Ovary (tissue), 9 donors: Measurements from ENCODE around the gene TSPAN3. TPM values are rescaled to one million over a fixed set of nuclear protein-coding genes. Genes with fewer than 3 reads are reported as not detected.

Source experiments
- DNase-seq, 5 donors: peaks; one replicate each; pipeline ENCODE4 v3.0.0-alpha.2; 2019 to 2020
- H3K27ac ChIP-seq, 2 donors: fragments of 200-600 bp; one replicate each; pipeline versions ENCODE4 v1.5.1 to v1.8.0; 2019 to 2022
- H3K27me3 ChIP-seq: fragments of 200-600 bp; one replicate; pipeline ENCODE4 v1.8.0; 2022
- H3K36me3 ChIP-seq: fragments of 200-600 bp; sonication (generic); one replicate; pipeline ENCODE4 v1.5.1; 2019
- H3K4me1 ChIP-seq: one replicate; pipeline ENCODE4 v1.8.1; 2013; ENCODE audit warnings: mild to moderate bottlenecking, moderate library complexity; ENCODE audit not compliant: insufficient read depth
- H3K4me3 ChIP-seq: fragments of 200-600 bp; sonication (generic); one replicate; pipeline ENCODE4 v1.5.1; 2017
- H3K9me3 ChIP-seq, 2 donors: fragments of 200-600 bp in 1 of 2; sonication (generic) in 1 of 2; one replicate each; pipeline versions ENCODE4 v1.5.1 to v1.8.1; 2013 to 2019; ENCODE audit warnings: mild to moderate bottlenecking in 1 of 2, moderate library complexity in 1 of 2
- CTCF ChIP-seq, 3 donors: fragments of 450-650 bp in 2 of 3; fragments of 200-600 bp in 1 of 3; IDR thresholded peaks; one replicate each; pipeline versions ENCODE4 v1.5.1 to v1.8.0; 2016 to 2022; ENCODE audit warnings: antibody characterized with exemption in 3 of 3, mild to moderate bottlenecking in 1 of 3
- EP300 ChIP-seq: sonication (generic); formaldehyde crosslinking; IDR thresholded peaks from one replicate; pipeline ENCODE4 v1.6.1; 2017; ENCODE audit warnings: antibody characterized with exemption
- POLR2A ChIP-seq: fragments of 450-650 bp; IDR thresholded peaks from one replicate; pipeline ENCODE4 v1.6.1; 2017; ENCODE audit warnings: antibody characterized with exemption, mild to moderate bottlenecking, moderate library complexity
- WGBS, 3 donors: extraction: QIAGEN DNeasy Blood & Tissue Kit in 1 of 3; methylation state at CpG; one replicate each; pipeline versions ENCODE4 v1.1.5 to v1.1.7; 2013 to 2017; 5-methylcytosine and 5-hydroxymethylcytosine counted together
- intact Hi-C, 4 donors: fragments of 100-400 bp; cut with DNase I; formaldehyde crosslinking; loops; one replicate each; pipeline versions ENCODE4 v1.11.0 to v1.15.1; 2022 to 2023
- polyA plus RNA-seq, 2 donors: library from polyadenylated mRNA; stranded (reverse); fragments of 200-250 nt in 1 of 2; fragments of 350-450 nt in 1 of 2; fragmentation: Illumina TruSeq in 1 of 2; extraction: RNeasy Lipid Tissue Mini Kit (QIAGEN cat#74804) in 1 of 2; gene quantifications; one replicate each; pipeline ENCODE4 v1.2.3, GENCODE V29; 2013 to 2014
- total RNA-seq, 7 donors: library from RNA; depleted of rRNA in 2 of 7; stranded (reverse); fragments of >200 nt in 2 of 7; fragmentation: NEBNext Ultra II Directional in 3 of 7; extraction: Animal tissue kit (Norgen Biotek cat#: 25700) in 3 of 7; gene quantifications; one replicate each; pipeline versions ENCODE4 v1.1.0 to v1.2.4, GENCODE V29; 2016 to 2023
- donor health status: DM: no; HTN: no; CAD: no; lungs with moderate emphysema.
- donor health status: DM: no; HTN: no; CAD: no.
- donor health status: Bipolar disorder and iron deficiency.
- donor health status: DM: yes; HTN: yes; CAD: no.
- donor health status: DM: no; HTN: no; CAD: no.
- donor health status: DM: yes; HTN: yes; CAD: no.

TSPAN3 gene
- total and polyA plus RNA-seq, 9 donors, result 140 to 266 (median 196) TPM

DNA sequence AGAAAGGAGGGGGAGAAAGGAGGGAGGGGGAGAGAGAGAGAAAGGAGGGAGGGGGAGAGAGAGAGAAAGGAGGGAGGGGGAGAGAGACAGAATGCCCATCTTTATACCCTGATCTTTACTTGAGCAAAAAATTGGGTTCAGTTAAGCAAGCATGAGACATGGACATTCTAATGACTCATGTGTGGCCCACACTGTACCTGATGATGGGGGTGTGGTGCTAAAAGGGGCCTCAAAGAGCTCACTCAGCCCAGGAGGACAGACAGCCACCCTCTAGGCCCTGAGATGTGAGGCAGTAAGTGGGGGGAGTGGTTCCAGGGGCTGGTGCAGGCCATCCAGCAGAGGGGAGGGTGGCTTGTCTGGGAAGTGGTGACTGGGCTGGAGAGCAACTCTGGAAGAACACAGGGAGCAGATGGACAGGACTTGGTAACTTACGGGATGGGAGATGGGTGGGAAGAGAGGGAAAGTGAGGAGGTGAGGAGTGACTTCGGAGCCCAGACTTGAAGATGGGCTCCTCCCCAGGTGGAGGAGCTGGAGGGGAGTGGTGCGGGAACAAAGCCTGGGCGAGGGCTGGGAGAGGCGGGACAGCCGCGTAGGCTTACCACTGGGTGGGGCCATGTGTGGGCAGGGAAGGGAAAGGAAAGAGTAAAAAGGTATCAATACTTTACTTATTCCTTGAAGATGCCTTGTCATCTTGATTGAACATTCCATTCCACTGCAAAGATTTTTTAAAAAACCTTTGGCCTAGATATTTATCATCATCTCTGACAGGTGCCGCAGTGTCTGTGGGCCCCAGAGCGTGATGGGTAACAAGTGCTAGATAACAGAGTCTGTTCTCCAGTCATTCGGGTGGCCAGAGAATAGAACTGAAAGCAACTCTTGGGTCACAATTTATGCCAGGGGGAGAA lies 32.3 kb downstream of the TSPAN3 start:
- DNase-seq, result no peak
- H3K36me3 ChIP-seq, result no peaks in the 10 kb centered on the region
- no peaks in the 10 kb centered on the region for H3K27me3 ChIP-seq
- H3K27ac ChIP-seq, result no peak overlapping the region
- H3K4me3 ChIP-seq, result no peak overlapping the region
- H3K4me1 ChIP-seq, result no peaks in the 10 kb centered on the region
- intact Hi-C loops, result loop anchor here in 1 of 4 donors (10.0 kb wide), 1 partner anchor 66 kb away; no protein-coding TSS in a partner anchor
- no peak for TF ChIP-seq POLR2A
- TF ChIP-seq EP300, result no peak
- TF ChIP-seq CTCF (IDR thresholded peaks at IDR 0.05), result no peak
- WGBS, 3 donors, result 92 to 93% methylated on average over 10 of the region's 10 CpGs; no CpG with 5 or more reads in 1 of the 3 donors
- no peaks in the 10 kb centered on the region for H3K9me3 ChIP-seq

- no peaks in the 10 kb centered on the region for H3K9me3 ChIP-seq
- no peaks in the 10 kb centered on the region for H3K4me1 ChIP-seq
- DNase-seq, result peak in 2 of 5 donors; percentile 12 to 24
- WGBS, 3 donors, result 89 to 94% (median 93%) methylated on average over 11 to 12 of the region's 12 CpGs
- no peak for TF ChIP-seq CTCF (IDR thresholded peaks at IDR 0.05)
- TF ChIP-seq EP300, result no peak
- no peak for TF ChIP-seq POLR2A
- intact Hi-C loops, result loop anchor here in 1 of 4 donors (10.0 kb wide), 1 partner anchor 67 kb away; no protein-coding TSS in a partner anchor
- no peaks in the 10 kb centered on the region for H3K27me3 ChIP-seq
- no peaks in the 10 kb centered on the region for H3K36me3 ChIP-seq
- no peak overlapping the region for H3K27ac ChIP-seq
- no peak overlapping the region for H3K4me3 ChIP-seq
Measured at GRCh38 chr15:77037388-77038209, 33.3 kb downstream of the TSPAN3 start.

DNA sequence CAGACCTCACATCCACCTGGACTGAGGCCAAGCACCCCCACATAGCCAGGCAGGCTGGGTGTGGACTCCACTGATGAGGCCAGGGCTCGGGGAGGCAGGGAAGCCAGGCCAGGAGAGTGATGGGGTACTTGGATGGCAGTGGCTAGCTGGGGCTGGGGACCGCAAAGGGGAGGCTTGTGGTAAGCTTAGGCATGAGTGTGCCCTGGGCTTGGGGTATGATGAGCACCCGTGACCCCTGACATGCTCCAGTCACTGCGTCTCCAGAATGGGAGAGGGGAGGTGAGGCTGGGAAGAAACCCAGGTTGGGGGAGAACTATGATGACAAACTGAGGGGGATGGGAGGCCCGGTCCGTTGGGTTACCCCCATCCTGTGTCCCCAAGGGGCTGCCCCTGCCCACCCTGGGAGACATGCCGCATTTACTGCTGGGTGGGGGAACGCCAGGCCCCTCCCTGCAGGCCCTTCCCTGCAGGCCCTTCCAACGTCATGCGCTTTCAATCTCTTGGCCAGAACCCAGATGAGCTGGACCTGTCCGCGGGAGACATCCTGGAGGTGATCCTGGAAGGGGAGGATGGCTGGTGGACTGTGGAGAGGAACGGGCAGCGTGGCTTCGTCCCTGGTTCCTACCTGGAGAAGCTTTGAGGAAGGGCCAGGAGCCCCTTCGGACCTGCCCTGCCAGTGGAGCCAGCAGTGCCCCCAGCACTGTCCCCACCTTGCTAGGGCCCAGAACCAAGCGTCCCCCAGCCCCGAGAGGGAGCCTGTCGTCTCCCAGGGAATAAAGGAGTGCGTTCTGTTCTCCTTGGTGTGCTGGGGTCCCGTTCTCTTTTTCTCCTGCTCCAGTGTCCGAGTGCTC lies 34.1 kb downstream of the TSPAN3 start:
- TF ChIP-seq CTCF (IDR thresholded peaks at IDR 0.05) (no peak), EP300 (no peak), POLR2A (no peak)
- Histone ChIP-seq H3K4me3 (no peak overlapping the region), H3K9me3 (no peaks in the 10 kb centered on the region), H3K27me3 (no peaks in the 10 kb centered on the region), H3K27ac (no peak overlapping the region), H3K4me1 (no peaks in the 10 kb centered on the region), H3K36me3 (no peaks in the 10 kb centered on the region)
- WGBS, 3 donors, result 81 to 88% (median 86%) methylated on average over 22 of the region's 22 CpGs
- intact Hi-C loops, result loop anchor here in 1 of 4 donors (10.0 kb wide), 1 partner anchor 68 kb away; no protein-coding TSS in a partner anchor
- DNase-seq, result peak in 4 of 5 donors; percentile 24 to 39 (median 30)
